ENCODE data around the gene NXPE2. TPM values are rescaled to one million over a fixed set of nuclear protein-coding genes. Genes with fewer than 3 reads are reported as not detected.

NXPE2 gene
- total and polyA plus RNA-seq, 2 donors (not counting 1 experiment from before 2014, with no cell fraction given): not detected

DNA sequence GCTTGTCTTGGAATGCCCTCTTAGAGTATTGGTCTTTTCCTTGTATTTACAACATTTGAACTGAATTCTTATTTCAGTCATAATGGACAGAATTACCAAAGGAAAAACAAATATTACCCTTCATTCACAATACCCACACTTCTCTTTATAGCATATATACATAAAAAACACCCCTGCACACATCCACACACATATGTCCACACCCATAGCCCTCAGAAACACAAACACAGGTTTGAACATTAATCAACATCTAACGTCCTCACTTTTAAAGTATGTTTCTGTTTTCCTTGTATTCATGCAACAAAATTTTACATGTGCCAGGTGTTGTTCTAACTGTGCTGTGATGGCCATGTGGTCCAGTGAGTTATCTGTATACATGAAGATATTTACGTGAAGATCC lies 11.6 kb upstream of the NXPE2 start:
- H3K4me2 ChIP-seq (replicated peaks; ENCODE audit: low read depth, low read length, poor library complexity, severe bottlenecking): no peak overlapping the region
- intact Hi-C loops (cut with micrococcal nuclease): no loop called here
- H2AFZ ChIP-seq (ENCODE audit: insufficient read depth, low read depth, low read length, poor library complexity, severe bottlenecking): no peak overlapping the region
- WGBS (ENCODE audit: insufficient coverage): no CpG with 5 or more reads among the region's 2 CpGs
- H3K4me1 Mint-ChIP-seq: no peaks in the 10 kb centered on the region
- ChIA-PET POLR2A (no interaction called here), CTCF (no interaction called here)
- no peaks in the 10 kb centered on the region for H3K36me3 ChIP-seq (replicated peaks in 1 of 2; ENCODE audit: control extremely low read depth in 1 of 2, control insufficient read depth in 1 of 2, extremely low read depth in 1 of 2, insufficient read depth in 2 of 2, low read length in 1 of 2)
- peaks cover 8% of the 10 kb centered on the region for H3K9me3 Mint-ChIP-seq (ENCODE audit: insufficient read depth)
- H3K9ac ChIP-seq (ENCODE audit: low read length): no peak overlapping the region
- no peak overlapping the region for H3K4me3 Mint-ChIP-seq
- no peaks in the 10 kb centered on the region for H3K27me3 Mint-ChIP-seq
- H4K20me1 ChIP-seq (ENCODE audit: control insufficient read depth, insufficient read depth, low read length, poor library complexity, severe bottlenecking): no peaks in the 10 kb centered on the region
- no peak overlapping the region for H3K27ac ChIP-seq (ENCODE audit: low read length in 2 of 2)
- H3K9me3 ChIP-seq (ENCODE audit: control extremely low read depth in 1 of 3, control insufficient read depth in 2 of 3, insufficient read depth in 1 of 3, low read length in 2 of 3): peaks cover 0 to 6% (median 3%) of the 10 kb centered on the region in 3 donors
- H3K4me3 ChIP-seq (ENCODE audit: control extremely low read depth in 1 of 5, extremely low read depth in 1 of 5, insufficient read depth in 1 of 5, low read depth in 2 of 5, low read length in 4 of 5): no peak overlapping the region
- no peaks in the 10 kb centered on the region for H3K27me3 ChIP-seq (replicated peaks in 1 of 4; ENCODE audit: control extremely low read depth in 1 of 4, control insufficient read depth in 3 of 4, insufficient read depth in 4 of 4, low read length in 3 of 4)
- no peaks in the 10 kb centered on the region for H3K79me2 ChIP-seq (ENCODE audit: control insufficient read depth, insufficient read depth, low read length)
- TF ChIP-seq EZH2 (IDR thresholded peaks at IDR 0.05; ENCODE audit: borderline replicate concordance, insufficient read depth, low read depth, low read length, poor library complexity, severe bottlenecking) (no peak), CTCF (IDR thresholded peaks at IDR 0.05) (no peak)
- no peak overlapping the region for H3K27ac Mint-ChIP-seq
- ATAC-seq (ENCODE audit: low read depth): no peak
- no peaks in the 10 kb centered on the region for H3K4me1 ChIP-seq (ENCODE audit: control insufficient read depth in 2 of 2, insufficient read depth in 2 of 2, low read length in 2 of 2)
- DNase-seq: no peak

GRCh38 chr11:114668109-114668508 lies 10.2 kb upstream of the NXPE2 start:
- Mint-ChIP-seq H3K27ac (no peak overlapping the region), H3K4me3 (no peak overlapping the region), H3K27me3 (no peaks in the 10 kb centered on the region), H3K4me1 (no peaks in the 10 kb centered on the region), H3K9me3 (ENCODE audit: insufficient read depth) (peaks cover 10% of the 10 kb centered on the region)
- DNase-seq (no peak), ATAC-seq (ENCODE audit: low read depth) (no peak)
- no peaks in the 10 kb centered on the region for H3K79me2 ChIP-seq (ENCODE audit: control insufficient read depth, insufficient read depth, low read length)
- CTCF ChIA-PET: no interaction called here
- H3K27ac ChIP-seq (ENCODE audit: low read length in 2 of 2): no peak overlapping the region
- intact Hi-C loops (cut with micrococcal nuclease): no loop called here
- no peak overlapping the region for H3K4me2 ChIP-seq (replicated peaks; ENCODE audit: low read depth, low read length, poor library complexity, severe bottlenecking)
- peaks cover 0 to 6% (median 0%) of the 10 kb centered on the region in 3 donors for H3K9me3 ChIP-seq (ENCODE audit: control extremely low read depth in 1 of 3, control insufficient read depth in 2 of 3, insufficient read depth in 1 of 3, low read length in 2 of 3)
- no peak overlapping the region for H2AFZ ChIP-seq (ENCODE audit: insufficient read depth, low read depth, low read length, poor library complexity, severe bottlenecking)
- TF ChIP-seq CTCF (IDR thresholded peaks at IDR 0.05) (no peak), EZH2 (IDR thresholded peaks at IDR 0.05; ENCODE audit: borderline replicate concordance, insufficient read depth, low read depth, low read length, poor library complexity, severe bottlenecking) (no peak)
- no peaks in the 10 kb centered on the region for H4K20me1 ChIP-seq (ENCODE audit: control insufficient read depth, insufficient read depth, low read length, poor library complexity, severe bottlenecking)
- H3K27me3 ChIP-seq (replicated peaks in 1 of 4; ENCODE audit: control extremely low read depth in 1 of 4, control insufficient read depth in 3 of 4, insufficient read depth in 4 of 4, low read length in 3 of 4): no peaks in the 10 kb centered on the region
- H3K4me1 ChIP-seq (ENCODE audit: control insufficient read depth in 2 of 2, insufficient read depth in 2 of 2, low read length in 2 of 2): no peaks in the 10 kb centered on the region
- no peak overlapping the region for H3K4me3 ChIP-seq (ENCODE audit: control extremely low read depth in 1 of 5, extremely low read depth in 1 of 5, insufficient read depth in 1 of 5, low read depth in 2 of 5, low read length in 4 of 5)
- POLR2A ChIA-PET: no interaction called here
- H3K9ac ChIP-seq (ENCODE audit: low read length): no peak overlapping the region
- H3K36me3 ChIP-seq (replicated peaks in 1 of 2; ENCODE audit: control extremely low read depth in 1 of 2, control insufficient read depth in 1 of 2, extremely low read depth in 1 of 2, insufficient read depth in 2 of 2, low read length in 1 of 2): no peaks in the 10 kb centered on the region
